Measurements from ENCODE around the gene ADAMTS2. TPM values are rescaled to one million over a fixed set of nuclear protein-coding genes. Genes with fewer than 3 reads are reported as not detected.

Gene ADAMTS2
- total and polyA plus RNA-seq, 2 of the 8 experiments (the other 6 are each of a cell fraction or from before 2014, with no cell fraction given), result 6.6 to 7.3 TPM

GRCh38 chr5:179135441-179136215 lies 209.6 kb downstream of the ADAMTS2 start:
- Histone ChIP-seq H4K8ac (ENCODE audit: extremely low read depth, insufficient read depth, low read length) (no peak overlapping the region), H3K9ac (replicated peaks in 1 of 4; ENCODE audit: extremely low read depth in 1 of 4, low read depth in 3 of 4, low read length in 3 of 4) (no peak overlapping the region), H4K20me1 (replicated peaks in 1 of 2; ENCODE audit: control insufficient read depth in 1 of 2, insufficient read depth in 2 of 2, low read length in 2 of 2) (no peaks in the 10 kb centered on the region), H3K9me3 (ENCODE audit: insufficient read depth in 2 of 2, low read depth in 1 of 2, low read length in 1 of 2) (peaks cover under 1 to 3% of the 10 kb centered on the region in 2 experiments; a peak in 2 of 4 replicates), H3K4ac (replicated peaks; ENCODE audit: insufficient read length, low read depth, low read length) (no peak overlapping the region), H3K14ac (ENCODE audit: insufficient read length) (no peak overlapping the region), H2BK12ac (ENCODE audit: low read depth, low read length) (no peak overlapping the region), H2BK5ac (ENCODE audit: low read depth, low read length) (no peak overlapping the region), H4K5ac (ENCODE audit: insufficient read length, low read depth, low read length) (no peak overlapping the region), H4K91ac (replicated peaks; ENCODE audit: insufficient read length, low read length) (no peak overlapping the region), H3K27me3 (replicated peaks in 1 of 4; ENCODE audit: control insufficient read depth in 3 of 4, extremely low read depth in 1 of 4, insufficient read depth in 3 of 4, low read length in 3 of 4) (no peaks in the 10 kb centered on the region), H2BK15ac (ENCODE audit: low read length) (no peak overlapping the region), H3K4me2 (ENCODE audit: insufficient read depth in 1 of 2, low read depth in 2 of 2, low read length in 2 of 2) (no peak overlapping the region), H3K4me1 (replicated peaks in 1 of 4; ENCODE audit: control insufficient read depth in 3 of 4, insufficient read depth in 4 of 4, low read length in 3 of 4) (peaks cover 0 to 3% (median 0%) of the 10 kb centered on the region in 4 experiments; a peak in 2 of 7 replicates), H3K27ac (ENCODE audit: low read depth, low read length) (no peak overlapping the region), H3K23me2 (ENCODE audit: low read depth, low read length) (no peaks in the 10 kb centered on the region), H3K56ac (replicated peaks; ENCODE audit: insufficient read length, low read depth, low read length) (no peak overlapping the region), H3K4me3 (ENCODE audit: extremely low read depth in 1 of 4, insufficient read depth in 2 of 4, low read depth in 3 of 4, low read length in 4 of 4) (no peak overlapping the region), H3K23ac (ENCODE audit: insufficient read length) (no peak overlapping the region), H3K36me3 (ENCODE audit: control insufficient read depth in 2 of 4, insufficient read depth in 4 of 4, low read length in 3 of 4) (no peaks in the 10 kb centered on the region), H2AFZ (ENCODE audit: low read length) (no peak overlapping the region), H2BK20ac (ENCODE audit: low read length) (no peak overlapping the region), H3K18ac (ENCODE audit: extremely low read depth, low read length) (no peak overlapping the region), H2AK5ac (ENCODE audit: low read depth, low read length) (no peak overlapping the region), H3K79me2 (ENCODE audit: control insufficient read depth in 1 of 2, insufficient read depth in 2 of 2, low read length in 2 of 2) (no peaks in the 10 kb centered on the region), H2BK120ac (replicated peaks; ENCODE audit: low read depth, low read length) (no peak overlapping the region), H3K79me1 (ENCODE audit: low read depth, low read length) (no peaks in the 10 kb centered on the region)
- no peak for DNase-seq (ENCODE audit: low read depth in 1 of 2, low spot score in 2 of 2)
- 83% methylated on average over 20 of the region's 20 CpGs; no CpG with 5 or more reads in 1 of the 2 experiments for WGBS, 2 experiments (ENCODE audit: extremely low coverage in 1 of 2, insufficient coverage in 1 of 2, insufficient read length in 1 of 2, insufficient replicate concordance in 2 of 2, low coverage in 1 of 2, low lambda C conversion rate in 2 of 2, missing lambda C conversion rate in 1 of 2)
- ChIA-PET CTCF (ENCODE audit: partially characterized antibody) (interaction anchor here (1.0 to 1.4 kb wide), 4 partner anchors 8 to 22 kb away, joined by 3 to 7 read pairs (median 4); no protein-coding TSS in a partner anchor), POLR2A (ENCODE audit: partially characterized antibody) (no interaction called here)
- FAIRE-seq, result no peak
- no peak for TF ChIP-seq SIRT6 (IDR thresholded peaks at IDR 0.05; ENCODE audit: low read length)
- no peak for TF ChIP-seq YY1 (IDR thresholded peaks at IDR 0.05; ENCODE audit: low read depth, low read length)
- TF ChIP-seq CBX8 (IDR thresholded peaks at IDR 0.05; ENCODE audit: borderline replicate concordance, low read depth, low read length), result no peak
- no peak for TF ChIP-seq ATF3 (IDR thresholded peaks at IDR 0.05; ENCODE audit: insufficient read depth, low read depth, low read length)
- no peak for TF ChIP-seq KDM5A (IDR thresholded peaks at IDR 0.05; ENCODE audit: low read length)
